Activated CD8-positive, alpha-beta memory T cell treated with anti-CD3 and anti-CD28 coated beads for 4 hours (primary cell): ENCODE results near the gene LAMA5.

Source experiments
- DNase-seq, 2 donors: peaks; one replicate each; pipeline ENCODE4 v3.0.0-alpha.2; 2020; ENCODE audit warnings: low read depth in 2 of 2

LAMA5 gene

DNA sequence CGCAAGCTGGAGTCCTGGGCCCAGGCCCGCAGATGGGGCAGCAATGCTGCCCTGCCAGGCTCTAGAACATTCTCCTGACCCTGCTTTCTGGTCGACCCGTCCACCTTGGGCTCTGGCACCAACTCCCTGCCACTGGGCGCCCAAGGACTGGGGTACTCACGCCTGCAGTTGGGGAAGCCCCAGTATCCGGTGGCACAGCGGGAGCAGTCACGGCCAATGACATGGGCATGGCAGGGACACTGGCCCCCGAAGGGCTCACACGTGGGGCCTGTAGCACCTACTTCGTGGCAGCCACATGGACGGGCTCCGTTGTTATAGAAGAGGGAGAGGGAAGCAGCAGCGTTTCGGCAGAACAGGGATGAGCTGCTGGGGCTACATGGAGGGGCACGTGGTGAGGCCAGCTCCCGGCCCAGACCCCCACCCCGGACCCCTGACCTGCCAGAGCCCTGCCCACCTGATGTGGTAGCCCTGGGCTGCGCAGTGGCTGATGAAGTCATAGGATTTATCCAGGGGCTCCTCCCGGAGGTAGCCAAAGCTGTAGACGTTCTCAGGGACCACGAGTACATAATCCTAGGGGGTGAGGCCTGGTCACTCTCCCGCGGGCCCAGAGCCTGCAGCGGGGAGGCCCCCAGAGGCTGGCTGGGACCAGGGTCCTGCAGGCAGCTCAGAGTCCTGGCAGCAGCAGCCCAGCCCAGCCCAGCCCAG, 38.3 kb downstream of the LAMA5 start:
- no peak for DNase-seq

DNA sequence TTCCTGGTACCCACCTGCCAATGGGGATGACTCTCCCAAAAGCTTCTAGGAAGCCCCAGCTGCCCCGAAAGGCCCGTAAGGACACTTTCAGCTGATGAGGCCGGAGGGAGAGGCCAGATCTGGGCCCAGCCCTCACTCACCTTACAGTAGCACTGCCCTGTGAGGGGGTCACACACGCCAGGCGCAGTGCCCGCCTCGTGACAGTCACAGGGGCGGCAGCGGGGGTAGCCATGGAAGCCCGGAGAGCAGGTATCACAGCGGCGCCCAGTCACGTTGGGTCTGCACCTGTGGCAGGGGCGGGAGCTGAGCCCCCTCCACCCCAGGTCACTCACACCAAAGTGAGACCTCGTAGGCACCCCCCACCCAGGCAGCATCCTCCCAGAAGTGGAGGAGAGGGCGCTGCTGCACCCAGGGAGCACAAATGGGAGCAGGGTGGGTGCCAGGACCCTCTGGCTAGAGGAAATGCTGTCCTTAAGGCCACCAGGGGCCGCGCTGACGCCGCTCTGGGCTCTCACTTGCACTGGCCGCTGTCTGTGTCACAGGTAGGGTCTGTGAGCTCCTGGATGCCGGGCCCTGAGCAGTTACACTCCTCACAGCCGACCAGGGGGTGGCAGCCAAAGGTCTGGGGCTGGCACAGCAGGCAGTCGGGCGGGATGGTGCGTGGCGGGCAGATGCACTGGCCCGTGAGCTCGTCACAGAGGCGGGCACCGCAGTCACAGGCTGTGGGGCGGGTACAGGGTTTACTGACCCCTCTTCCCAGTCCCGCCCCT, 39.2 kb downstream of the LAMA5 start:
- DNase-seq: no peak

DNA sequence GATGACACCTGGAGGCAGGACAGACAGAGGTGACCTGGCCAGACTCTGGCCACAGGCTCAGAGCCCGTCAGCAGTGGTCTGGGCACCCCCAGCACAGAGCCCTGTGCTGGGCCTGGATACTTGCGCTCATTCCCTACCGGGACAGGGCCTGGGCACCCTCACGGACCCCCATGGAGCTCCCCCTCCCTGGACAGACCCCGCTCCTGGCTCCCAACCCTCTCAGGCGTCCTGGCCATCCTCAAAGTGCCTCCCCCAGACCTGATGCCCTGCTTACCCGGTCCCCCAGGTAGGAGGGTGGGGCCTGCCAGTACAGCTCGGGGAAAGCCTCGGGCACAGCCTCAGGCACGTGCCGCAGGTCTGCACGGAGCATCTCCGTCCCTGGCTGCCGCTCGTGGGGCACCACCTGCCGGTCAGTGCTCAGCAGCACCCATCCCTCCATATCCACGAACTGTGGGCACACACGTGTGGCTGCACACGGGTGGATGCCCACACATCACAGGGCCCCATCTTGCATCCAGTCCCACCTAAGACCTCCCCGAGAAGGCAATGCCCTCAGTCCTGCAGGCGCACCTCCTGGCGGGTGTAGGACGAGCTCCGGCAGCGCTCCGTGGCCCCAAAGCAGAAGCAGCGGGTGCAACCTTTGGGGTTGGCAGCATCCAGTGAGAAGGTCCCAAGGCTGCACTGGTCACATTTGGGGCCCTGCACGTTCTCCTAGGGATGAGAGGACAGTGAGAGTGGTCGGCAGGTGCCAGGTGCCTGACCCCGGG, 40.0 kb downstream of the LAMA5 start:
- DNase-seq: no peak

- no peak for DNase-seq
Measured at GRCh38 chr20:62326559-62326958, 40.6 kb downstream of the LAMA5 start.

- DNase-seq: no peak
Measured at GRCh38 chr20:62325172-62325905, 41.8 kb downstream of the LAMA5 start.

- DNase-seq: no peak
Measured at GRCh38 chr20:62323980-62324906, 42.9 kb downstream of the LAMA5 start.

- no peak for DNase-seq
Measured at GRCh38 chr20:62323146-62323979, 43.7 kb downstream of the LAMA5 start.

GRCh38 chr20:62322492-62323041, 44.5 kb downstream of the LAMA5 start:
- no peak for DNase-seq

DNA sequence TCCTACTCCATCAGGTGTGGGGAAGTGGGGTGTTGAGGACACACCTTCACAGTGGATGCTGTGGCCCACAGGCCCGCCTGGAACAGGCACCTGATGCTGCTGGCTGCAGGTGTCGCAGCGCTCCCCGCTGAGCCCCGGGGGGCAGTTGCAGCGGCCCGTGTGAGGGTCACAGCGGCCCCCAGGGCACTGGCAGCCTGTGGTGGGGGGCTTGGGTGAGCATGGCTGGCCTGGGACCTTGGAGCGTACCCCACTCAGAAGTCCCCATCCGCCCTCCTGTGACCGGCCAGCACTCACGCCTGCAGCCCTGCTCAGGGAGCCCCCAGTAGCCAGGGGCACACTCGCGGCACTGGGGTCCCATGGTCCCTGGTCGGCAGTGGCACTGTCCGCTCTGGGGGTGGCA, 45.1 kb downstream of the LAMA5 start:
- DNase-seq: no peak

- DNase-seq: no peak
Measured at GRCh38 chr20:62321521-62321948, 45.6 kb downstream of the LAMA5 start.

- DNase-seq: no peak
Measured at GRCh38 chr20:62320581-62321354, 46.3 kb downstream of the LAMA5 start.

- no peak for DNase-seq
Measured at GRCh38 chr20:62319346-62319909, 47.7 kb downstream of the LAMA5 start.

DNA sequence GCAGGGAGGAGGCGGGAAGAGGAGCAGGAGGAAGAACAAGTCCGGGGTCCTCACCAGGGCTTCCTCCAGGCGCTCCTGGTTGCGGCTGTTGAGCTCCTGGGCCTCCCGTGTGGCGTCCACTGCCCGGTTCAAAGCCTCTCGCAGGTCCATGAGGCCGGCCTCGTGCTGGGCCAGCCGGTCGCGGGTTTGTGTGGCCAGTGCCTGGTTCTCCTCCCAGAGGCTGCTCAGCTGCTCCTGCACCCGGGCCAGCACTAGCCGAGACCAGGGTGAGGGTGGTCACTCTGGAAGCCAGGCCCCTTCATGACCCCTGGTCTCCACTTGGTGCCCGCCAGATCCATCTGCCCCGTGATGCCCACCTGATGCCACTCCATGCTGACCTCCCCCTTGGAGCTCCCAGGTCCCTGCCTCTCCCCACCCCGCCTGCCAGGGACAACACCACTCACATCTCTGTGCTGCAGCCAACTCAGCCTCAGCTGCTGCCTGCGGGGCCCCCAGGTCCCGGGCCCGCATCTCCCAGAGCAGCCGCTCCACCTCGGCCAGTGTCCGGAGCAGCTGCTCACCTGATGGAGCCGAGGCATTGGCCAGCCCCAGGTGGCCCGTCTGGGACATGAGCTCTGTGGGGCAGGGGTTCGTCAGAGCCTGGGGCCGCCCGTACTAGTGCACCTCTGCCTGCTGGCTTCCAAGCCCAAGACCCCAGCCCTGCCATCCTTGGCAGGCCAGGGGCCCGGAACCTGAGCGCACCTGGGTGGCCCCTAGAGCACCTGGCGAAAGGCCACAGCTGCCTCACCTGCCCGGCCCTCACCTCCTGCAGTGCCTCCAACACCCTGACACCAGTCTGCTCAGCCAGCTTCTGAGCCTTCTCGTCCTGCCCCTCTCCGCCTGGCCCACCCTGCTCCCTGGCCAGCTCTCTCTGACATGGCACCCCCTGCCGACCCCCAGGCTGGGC, 48.4 kb downstream of the LAMA5 start:
- DNase-seq: no peak

DNA sequence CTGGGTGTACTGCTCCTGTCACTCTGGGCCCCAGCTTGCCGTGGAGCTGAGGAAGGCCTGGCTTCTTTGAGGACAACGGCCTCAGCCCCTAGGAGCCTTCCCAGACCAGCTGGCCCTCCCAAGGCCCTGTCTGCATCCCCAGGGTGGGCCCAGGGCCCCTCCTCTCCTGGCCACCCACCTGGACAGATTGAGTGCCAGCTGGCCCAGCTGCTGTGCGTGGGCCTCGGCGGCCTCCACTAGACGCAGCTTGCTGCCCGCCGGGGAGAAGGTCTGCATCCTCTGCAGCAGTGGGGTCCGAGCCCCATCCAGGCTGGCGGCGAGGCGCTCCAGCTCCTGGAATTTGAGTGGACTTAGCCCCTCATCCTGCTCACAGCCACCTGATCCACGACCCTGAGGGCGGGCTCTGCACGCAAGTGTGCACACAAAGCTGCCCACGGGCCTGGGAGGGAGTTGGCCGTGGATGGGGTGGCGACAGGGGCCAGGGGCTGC, 49.9 kb downstream of the LAMA5 start:
- no peak for DNase-seq

GRCh38 chr20:62316331-62317166, 50.6 kb downstream of the LAMA5 start:
- DNase-seq: no peak

DNA sequence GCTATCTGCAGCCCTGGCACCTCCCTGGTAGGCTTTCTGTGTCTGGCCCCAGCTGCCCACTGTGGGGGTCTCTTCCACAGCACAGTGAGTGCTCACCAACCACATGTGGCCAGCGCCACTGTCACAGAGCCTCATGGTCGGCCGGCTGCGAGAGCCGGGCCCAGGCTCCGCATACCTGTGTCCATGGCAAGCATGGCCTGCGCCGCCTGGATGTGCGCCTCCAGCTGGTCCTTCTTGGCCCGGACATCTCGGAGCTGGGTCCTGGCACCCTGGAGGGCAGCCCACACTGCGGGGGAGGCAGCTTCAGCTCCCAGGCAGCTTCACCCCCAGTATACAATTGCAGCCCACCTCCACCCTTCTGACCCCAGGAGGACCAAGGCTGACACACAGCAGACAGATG, 51.3 kb downstream of the LAMA5 start:
- DNase-seq: no peak
